Panc1 (cell line): Measurements from ENCODE around the gene SPOCK1. TPM values are rescaled to one million over a fixed set of nuclear protein-coding genes. Genes with fewer than 3 reads are reported as not detected.

Source experiments
- ATAC-seq: fragments of 200-7000 bp; cut with Tn5 transposase; 2 replicates; pipeline ENCODE4 v1.9.1; 2020; ENCODE audit warnings: mild to moderate bottlenecking, moderate library complexity
- BruUV-seq: library from RNA; stranded (reverse); fragments of 400-500 nt; replicated peaks from 2 replicates; lab custom pipeline; 2021; lab: Mats Ljungman, UMichigan
- CTCF ChIA-PET: fragments of 300-600 bp; sonication (Branson Sonifier 250); formaldehyde crosslinking; loops from one replicate; lab custom pipeline; 2022; ENCODE audit warnings: antibody characterized with exemption; lab: Charles Lee
- POLR2A ChIA-PET: fragments of 300-600 bp; sonication (Branson Sonifier 250); formaldehyde crosslinking; loops from one replicate; lab custom pipeline; 2022; ENCODE audit warnings: antibody characterized with exemption; lab: Charles Lee
- DNase-seq: peaks from one replicate; pipeline ENCODE4 v3.0.0-alpha.2; 2010; ENCODE audit warnings: low read depth, low spot score
- H3K27ac ChIP-seq: 2 replicates; pipeline ENCODE4 v1.5.1; 2011; ENCODE audit warnings: mild to moderate bottlenecking, low read length, inconsistent platforms
- H3K27me3 ChIP-seq: fragments of 200-500 bp; sonication (Bioruptor generic); 2 replicates; pipeline ENCODE4 v1.6.0; 2014; ENCODE audit warnings: low read length, inconsistent platforms; ENCODE audit not compliant: control insufficient read depth, insufficient read depth
- H3K36me3 ChIP-seq: fragments of 200-500 bp; sonication (Bioruptor generic); 2 replicates; pipeline ENCODE4 v1.5.1; 2014; ENCODE audit warnings: inconsistent platforms, mild to moderate bottlenecking, low read length, moderate library complexity; ENCODE audit not compliant: control insufficient read depth, insufficient read depth
- H3K4me1 ChIP-seq: 2 replicates; pipeline ENCODE4 v1.5.1; 2011; ENCODE audit warnings: inconsistent platforms, mild to moderate bottlenecking, low read length, moderate library complexity; ENCODE audit not compliant: control insufficient read depth, insufficient read depth
- H3K4me3 ChIP-seq, 2 experiments: 2 replicates each; pipeline ENCODE4 v1.5.1; 2011 to 2012; ENCODE audit warnings: low read depth in 2 of 2, low read length in 2 of 2, mild to moderate bottlenecking in 2 of 2, inconsistent platforms in 1 of 2, moderate library complexity in 1 of 2
- H3K9me3 ChIP-seq: fragments of 200-500 bp; sonication (Bioruptor generic); 2 replicates; pipeline ENCODE4 v1.5.1; 2014; ENCODE audit warnings: low read depth, mild to moderate bottlenecking, inconsistent platforms, low read length, moderate library complexity; ENCODE audit not compliant: control insufficient read depth, insufficient read depth
- POLR2AphosphoS5 ChIP-seq: IDR thresholded peaks from 2 replicates; pipeline ENCODE4 v1.6.1; 2012; ENCODE audit warnings: mild to moderate bottlenecking, low read depth, low read length, moderate library complexity
- SIN3A ChIP-seq: IDR thresholded peaks from 2 replicates; pipeline ENCODE4 v1.6.1; 2012; ENCODE audit warnings: low read depth, mild to moderate bottlenecking, low read length, moderate library complexity, borderline replicate concordance; ENCODE audit not compliant: insufficient read depth
- TCF7L2 ChIP-seq: IDR thresholded peaks from 2 replicates; pipeline ENCODE4 v1.6.1; 2011; ENCODE audit warnings: mild to moderate bottlenecking, low read depth, low read length, inconsistent platforms
- in situ Hi-C: cut with HindIII; loops from 2 replicates; pipeline ENCODE4 v1.10.0; 2016; ENCODE audit warnings: low sequenced_read_pairs, low pct_unique_long_range_greater_than_20kb
- intact Hi-C: fragments of 100-400 bp; cut with micrococcal nuclease; formaldehyde crosslinking; loops from one replicate; pipeline ENCODE4 v1.10.0; 2022; ENCODE audit not compliant: unreplicated experiment
- total RNA-seq: library from RNA; stranded (reverse); gene quantifications from one replicate; pipeline ENCODE4 v1.2.1, GENCODE V29; 2021; ENCODE audit not compliant: unreplicated experiment
- TF ChIP-seq, protein P1 (sequence below): fragments of 450-650 bp; IDR thresholded peaks from 2 replicates; pipeline ENCODE4 v1.5.1; 2017; ENCODE audit warnings: mild to moderate bottlenecking
- TF ChIP-seq, protein P2 (sequence below), 2 experiments: IDR thresholded peaks; 2 replicates each; pipeline ENCODE4 v1.6.1; 2011 to 2012; ENCODE audit warnings: low read depth in 2 of 2, control low read depth in 1 of 2, low read length in 1 of 2, mild to moderate bottlenecking in 1 of 2, moderate library complexity in 1 of 2; ENCODE audit not compliant: insufficient read depth in 1 of 2

SPOCK1 gene
- total RNA-seq, 1 experiment from 2014 or later, result 15.6 TPM

DNA sequence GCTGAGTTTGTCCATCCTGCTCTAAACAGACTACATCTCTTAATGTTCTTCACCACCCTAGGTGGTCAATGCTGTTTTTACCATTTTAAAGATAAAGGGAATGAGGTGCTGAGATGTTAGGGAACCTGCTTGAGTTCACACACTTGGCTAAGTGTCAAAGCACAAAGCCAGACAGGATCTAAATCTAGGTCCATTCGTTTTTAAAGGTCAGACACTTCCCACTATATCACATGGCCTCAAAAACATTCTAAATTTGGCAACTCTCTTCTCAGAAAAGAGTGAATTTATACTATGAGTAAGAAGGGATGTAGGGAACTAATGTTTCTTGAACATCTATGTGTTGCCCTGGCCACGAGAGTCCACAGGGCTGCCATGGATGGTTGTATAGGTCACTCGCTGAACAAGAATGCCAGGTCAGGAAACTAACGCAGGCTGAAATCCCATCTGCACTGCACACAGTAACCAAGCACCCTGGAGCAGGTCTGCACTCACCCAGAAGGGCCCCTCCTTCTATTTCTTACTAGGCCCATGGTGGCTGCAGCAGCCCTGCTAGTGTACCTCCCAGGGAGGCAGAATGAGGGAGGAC is 213.0 kb downstream of the SPOCK1 start:
- Histone ChIP-seq H3K9me3 (no peaks in the 10 kb centered on the region), H3K27ac (no peak overlapping the region), H3K4me1 (no peaks in the 10 kb centered on the region), H3K36me3 (no peaks in the 10 kb centered on the region), H3K4me3 (no peak overlapping the region), H3K27me3 (no peaks in the 10 kb centered on the region)
- CTCF ChIA-PET, result no interaction called here
- POLR2A ChIA-PET, result no interaction called here
- BruUV-seq, result no TSS peak
- ATAC-seq (no peak), DNase-seq (no peak)
- intact Hi-C loops, result no loop called here
- no peak for TF ChIP-seq SIN3A
- TF ChIP-seq, protein P1, sequence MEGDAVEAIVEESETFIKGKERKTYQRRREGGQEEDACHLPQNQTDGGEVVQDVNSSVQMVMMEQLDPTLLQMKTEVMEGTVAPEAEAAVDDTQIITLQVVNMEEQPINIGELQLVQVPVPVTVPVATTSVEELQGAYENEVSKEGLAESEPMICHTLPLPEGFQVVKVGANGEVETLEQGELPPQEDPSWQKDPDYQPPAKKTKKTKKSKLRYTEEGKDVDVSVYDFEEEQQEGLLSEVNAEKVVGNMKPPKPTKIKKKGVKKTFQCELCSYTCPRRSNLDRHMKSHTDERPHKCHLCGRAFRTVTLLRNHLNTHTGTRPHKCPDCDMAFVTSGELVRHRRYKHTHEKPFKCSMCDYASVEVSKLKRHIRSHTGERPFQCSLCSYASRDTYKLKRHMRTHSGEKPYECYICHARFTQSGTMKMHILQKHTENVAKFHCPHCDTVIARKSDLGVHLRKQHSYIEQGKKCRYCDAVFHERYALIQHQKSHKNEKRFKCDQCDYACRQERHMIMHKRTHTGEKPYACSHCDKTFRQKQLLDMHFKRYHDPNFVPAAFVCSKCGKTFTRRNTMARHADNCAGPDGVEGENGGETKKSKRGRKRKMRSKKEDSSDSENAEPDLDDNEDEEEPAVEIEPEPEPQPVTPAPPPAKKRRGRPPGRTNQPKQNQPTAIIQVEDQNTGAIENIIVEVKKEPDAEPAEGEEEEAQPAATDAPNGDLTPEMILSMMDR, result no peak
- no peak for TF ChIP-seq POLR2AphosphoS5
- TF ChIP-seq, protein P2, sequence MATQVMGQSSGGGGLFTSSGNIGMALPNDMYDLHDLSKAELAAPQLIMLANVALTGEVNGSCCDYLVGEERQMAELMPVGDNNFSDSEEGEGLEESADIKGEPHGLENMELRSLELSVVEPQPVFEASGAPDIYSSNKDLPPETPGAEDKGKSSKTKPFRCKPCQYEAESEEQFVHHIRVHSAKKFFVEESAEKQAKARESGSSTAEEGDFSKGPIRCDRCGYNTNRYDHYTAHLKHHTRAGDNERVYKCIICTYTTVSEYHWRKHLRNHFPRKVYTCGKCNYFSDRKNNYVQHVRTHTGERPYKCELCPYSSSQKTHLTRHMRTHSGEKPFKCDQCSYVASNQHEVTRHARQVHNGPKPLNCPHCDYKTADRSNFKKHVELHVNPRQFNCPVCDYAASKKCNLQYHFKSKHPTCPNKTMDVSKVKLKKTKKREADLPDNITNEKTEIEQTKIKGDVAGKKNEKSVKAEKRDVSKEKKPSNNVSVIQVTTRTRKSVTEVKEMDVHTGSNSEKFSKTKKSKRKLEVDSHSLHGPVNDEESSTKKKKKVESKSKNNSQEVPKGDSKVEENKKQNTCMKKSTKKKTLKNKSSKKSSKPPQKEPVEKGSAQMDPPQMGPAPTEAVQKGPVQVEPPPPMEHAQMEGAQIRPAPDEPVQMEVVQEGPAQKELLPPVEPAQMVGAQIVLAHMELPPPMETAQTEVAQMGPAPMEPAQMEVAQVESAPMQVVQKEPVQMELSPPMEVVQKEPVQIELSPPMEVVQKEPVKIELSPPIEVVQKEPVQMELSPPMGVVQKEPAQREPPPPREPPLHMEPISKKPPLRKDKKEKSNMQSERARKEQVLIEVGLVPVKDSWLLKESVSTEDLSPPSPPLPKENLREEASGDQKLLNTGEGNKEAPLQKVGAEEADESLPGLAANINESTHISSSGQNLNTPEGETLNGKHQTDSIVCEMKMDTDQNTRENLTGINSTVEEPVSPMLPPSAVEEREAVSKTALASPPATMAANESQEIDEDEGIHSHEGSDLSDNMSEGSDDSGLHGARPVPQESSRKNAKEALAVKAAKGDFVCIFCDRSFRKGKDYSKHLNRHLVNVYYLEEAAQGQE (IDR thresholded peaks at IDR 0.05; ENCODE audit: insufficient read depth in 1 of 2, low read depth in 2 of 2, low read length in 1 of 2), result no peak
- in situ Hi-C loops, result no loop called here

DNA sequence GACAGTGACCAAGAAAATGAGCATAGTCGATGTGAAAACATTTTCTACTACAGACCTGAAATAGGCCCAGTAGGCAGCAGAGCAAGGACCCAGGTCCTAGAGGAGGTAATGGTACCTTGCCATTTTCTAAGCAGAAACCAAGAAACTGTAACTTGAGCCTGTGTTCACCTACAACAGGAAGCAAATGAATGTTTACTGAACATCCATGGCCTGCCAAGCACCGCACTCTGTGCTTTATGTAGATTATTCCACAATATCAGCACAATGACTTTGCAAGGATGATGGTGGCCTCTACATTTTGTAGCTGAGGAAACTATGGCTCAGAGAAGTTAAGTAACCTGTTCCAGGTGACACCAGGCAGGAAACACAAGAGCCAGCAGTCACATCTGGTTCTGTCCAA is 215.3 kb downstream of the SPOCK1 start:
- in situ Hi-C loops (no loop called here), intact Hi-C loops (no loop called here)
- ChIA-PET POLR2A (no interaction called here), CTCF (no interaction called here)
- no peak overlapping the region for H3K4me3 ChIP-seq
- no peak for ATAC-seq
- H3K4me1 ChIP-seq, result no peaks in the 10 kb centered on the region
- H3K27me3 ChIP-seq, result no peaks in the 10 kb centered on the region
- no peaks in the 10 kb centered on the region for H3K9me3 ChIP-seq
- H3K27ac ChIP-seq, result no peak overlapping the region
- H3K36me3 ChIP-seq, result no peaks in the 10 kb centered on the region
- TF ChIP-seq SIN3A (no peak), POLR2AphosphoS5 (no peak), TCF7L2 (no peak)
- TF ChIP-seq, protein P2 (IDR thresholded peaks at IDR 0.05; ENCODE audit: insufficient read depth in 1 of 2, low read depth in 2 of 2, low read length in 1 of 2), result no peak
- TF ChIP-seq, protein P1, result no peak
- BruUV-seq, result no TSS peak
- DNase-seq, result no peak
